Activated gamma-delta T cell treated with anti-CD3 and anti-CD28 coated beads, Interleukin-2, amount 50 U/mL, for 16 hours (primary cell): ENCODE measurements around the gene USP5.
"Not testable (repeated sequence)": the region's sequence is repeated elsewhere in the genome, so short reads cannot be mapped to it uniquely, and the experiment has no call there.

Experiments used
- DNase-seq: peaks from one replicate; pipeline ENCODE4 v3.0.0-alpha.2; 2020; ENCODE audit warnings: low read depth

The USP5 gene

DNA sequence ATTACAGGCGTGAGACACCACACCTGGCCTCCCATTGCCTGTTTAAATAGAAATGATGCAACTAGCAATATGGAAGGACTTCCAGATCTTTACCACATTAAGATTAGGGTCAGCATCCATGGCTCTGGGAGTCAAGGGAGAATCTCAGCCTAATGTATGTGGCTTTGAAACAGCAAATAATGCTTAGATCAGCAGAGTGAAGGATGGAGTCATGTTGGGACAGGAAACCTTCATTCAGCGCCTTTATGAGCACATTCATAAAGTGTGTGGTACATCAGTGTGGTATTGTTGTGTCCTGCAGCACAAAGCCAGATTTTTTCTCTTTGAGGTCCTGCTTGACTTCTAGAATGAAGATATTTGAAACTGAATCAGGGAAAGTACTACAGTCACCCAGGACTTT lies 36.4 kb downstream of the USP5 start:
- DNase-seq, result no peak

DNA sequence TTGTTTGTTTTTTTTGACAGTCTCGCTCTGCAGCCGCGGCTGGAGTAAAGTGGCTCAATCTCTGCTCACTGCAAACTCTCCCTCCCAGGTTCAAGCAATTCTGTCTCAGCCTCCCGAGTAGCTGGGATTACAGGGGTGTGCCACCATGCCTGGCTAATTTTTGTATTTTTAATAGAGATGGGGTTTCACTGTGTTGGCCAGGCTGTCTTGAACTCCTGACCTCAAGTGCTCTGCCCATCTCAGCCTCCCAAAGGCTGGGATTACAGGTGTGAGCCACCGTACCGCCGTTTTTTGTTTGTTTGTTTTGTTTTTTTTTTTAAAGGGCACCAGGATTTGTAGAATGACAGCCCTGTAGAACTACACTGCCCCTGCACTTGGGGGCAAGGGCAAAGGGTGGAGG lies 36.8 kb downstream of the USP5 start:
- not testable (repeated sequence) for DNase-seq

DNA sequence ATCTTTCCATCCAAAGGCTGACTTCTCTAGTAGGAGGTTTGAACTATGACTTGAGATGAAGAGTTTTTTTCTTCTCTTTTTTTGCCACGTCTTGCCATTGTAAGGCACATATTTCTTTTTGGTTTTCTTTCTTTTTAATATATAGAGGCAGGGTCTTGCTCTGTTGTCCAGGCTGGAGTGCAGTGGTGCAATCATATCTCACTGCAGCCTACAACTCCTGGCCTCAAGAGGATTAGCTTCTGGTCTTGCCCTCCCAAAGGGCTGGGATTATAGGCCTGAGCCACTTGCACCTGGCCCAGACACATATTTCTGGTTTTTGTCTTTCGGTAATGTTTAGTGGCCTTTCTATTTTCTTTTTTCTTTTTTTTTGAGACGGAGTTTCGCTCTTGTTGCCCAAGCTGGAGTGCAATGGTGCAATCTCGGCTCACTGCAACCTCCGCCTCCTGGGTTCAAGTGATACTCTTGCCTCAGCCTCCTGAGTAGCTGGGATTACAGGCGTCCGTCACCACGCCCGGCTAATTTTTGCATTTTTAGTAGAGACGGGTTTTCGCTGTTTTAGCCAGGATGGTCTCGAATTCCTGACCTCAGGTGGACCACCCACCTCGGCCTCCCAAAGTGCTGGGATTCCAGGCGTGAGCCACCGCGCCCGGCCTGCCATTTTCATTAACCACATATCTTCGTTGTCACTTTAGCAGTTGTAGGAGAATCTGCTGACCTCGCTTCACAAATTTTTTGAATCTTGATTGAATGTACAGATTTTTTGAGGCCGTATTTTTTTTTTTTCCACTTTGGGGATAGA lies 38.0 kb downstream of the USP5 start:
- not testable (repeated sequence) for DNase-seq

- peak; percentile 98 for DNase-seq
Measured at GRCh38 chr12:6890789-6891645, 39.1 kb downstream of the USP5 start.

DNA sequence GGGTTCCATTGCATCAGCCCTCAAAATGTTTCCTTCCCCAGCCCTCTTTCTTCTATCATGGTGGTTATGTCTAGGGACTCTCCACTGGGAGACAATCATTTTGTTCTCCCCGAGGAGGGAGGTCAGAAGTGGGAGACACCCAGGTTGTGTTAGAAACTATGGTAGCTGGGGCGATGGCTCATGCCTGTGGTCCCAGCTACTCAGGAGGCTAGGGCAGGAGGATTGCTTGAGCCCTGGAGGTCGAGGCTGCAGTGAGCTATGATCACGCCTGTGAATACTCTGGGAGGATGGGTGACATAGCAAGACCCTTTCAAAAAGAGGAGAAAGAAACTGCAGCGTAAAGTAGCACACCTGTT lies 39.7 kb downstream of the USP5 start:
- DNase-seq, result no peak

GRCh38 chr12:6892683-6893082 lies 40.7 kb downstream of the USP5 start:
- not testable (repeated sequence) for DNase-seq

DNA sequence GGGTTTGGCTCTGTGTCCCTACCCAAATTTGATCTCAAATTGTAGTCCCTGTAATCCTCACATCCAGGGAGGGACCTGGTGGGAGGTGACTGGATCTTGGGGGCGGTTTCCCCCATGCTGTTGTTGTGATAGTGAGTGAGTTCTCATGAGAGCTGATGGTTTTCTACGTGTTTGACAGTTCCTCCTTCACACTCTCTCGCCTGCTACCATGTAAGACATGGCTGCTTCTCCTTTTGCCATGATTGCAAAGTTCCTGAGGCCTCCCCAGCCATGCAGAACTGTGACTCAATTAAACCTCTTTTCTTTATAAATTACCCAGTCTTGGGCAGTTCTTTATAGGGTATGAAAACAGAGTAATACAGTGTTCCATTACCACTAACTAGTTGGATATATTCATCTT lies 42.4 kb downstream of the USP5 start:
- DNase-seq, result no peak

DNA sequence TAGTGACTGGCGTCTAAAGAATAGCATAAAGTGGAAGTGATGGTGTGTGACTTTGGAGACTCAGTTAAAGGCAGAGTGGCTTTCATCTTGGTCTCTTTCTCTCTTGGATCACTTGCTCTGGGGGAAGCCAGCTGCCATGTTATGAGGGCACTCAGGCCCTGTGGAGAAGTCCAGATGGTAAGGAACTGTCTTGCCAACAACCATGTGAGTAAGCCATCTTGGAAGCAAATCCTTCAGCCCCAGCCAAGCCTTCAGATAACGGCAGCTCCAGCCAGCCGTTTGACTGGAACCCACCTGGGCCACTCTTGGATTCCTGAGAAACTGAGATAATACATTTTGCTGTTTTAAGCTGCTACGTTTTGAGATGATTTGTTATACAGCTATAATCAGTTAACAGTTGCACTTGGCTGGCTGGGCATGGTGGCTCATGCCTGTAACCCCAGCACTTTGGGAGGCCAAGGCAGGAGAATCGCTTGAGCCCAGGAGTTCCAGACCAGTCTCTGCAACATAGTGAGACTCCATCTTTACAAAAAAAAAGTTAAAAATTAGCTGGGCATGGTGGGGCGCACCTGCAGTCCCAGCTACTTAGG lies 45.0 kb downstream of the USP5 start:
- no peak for DNase-seq

GRCh38 chr12:6899427-6899826 lies 47.5 kb downstream of the USP5 start:
- no peak for DNase-seq

DNA sequence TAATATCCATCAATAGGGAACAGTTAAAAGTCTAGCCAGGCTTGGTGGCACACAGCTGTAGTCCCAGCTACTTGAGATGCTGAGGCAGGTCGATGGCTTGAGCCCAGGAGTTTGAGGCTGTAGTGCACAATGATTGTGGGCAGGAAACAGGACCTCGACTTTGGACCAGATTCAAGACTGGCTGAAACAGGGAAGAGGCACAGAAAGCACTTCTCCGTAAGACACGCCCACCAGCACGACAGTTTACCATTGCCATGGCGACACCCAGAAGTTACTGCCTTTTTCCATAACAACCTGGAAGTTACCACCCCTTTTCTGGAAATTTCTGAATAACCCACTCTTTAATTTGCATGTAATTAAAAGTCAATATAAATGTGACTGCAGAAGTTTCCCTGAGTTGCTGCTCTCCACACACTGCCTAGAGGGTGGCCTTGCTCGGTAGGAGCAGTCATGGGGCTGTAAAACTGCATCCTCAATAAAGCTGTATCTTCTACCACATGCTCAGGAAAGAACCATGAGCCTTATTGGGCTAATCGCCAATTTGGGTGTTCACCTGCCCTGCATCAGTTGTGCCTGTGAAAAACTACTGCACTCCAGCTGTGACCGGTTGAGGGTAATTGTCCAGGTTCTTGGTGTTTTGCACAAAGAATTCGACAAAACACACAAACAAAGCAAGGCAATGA lies 48.0 kb downstream of the USP5 start:
- DNase-seq, result no peak

GRCh38 chr12:6902448-6902847 lies 50.5 kb downstream of the USP5 start:
- DNase-seq, result no peak

GRCh38 chr12:6903722-6904121 lies 51.8 kb downstream of the USP5 start:
- DNase-seq, result no peak

- DNase-seq, result peak; percentile 96
Measured at GRCh38 chr12:6904280-6905276, 52.6 kb downstream of the USP5 start, which contains the start of gene LRRC23. TSS of gene LRRC23 (plus strand) at chr12:6904822. CDS start at chr12:6905634, 812 bp downstream.

DNA sequence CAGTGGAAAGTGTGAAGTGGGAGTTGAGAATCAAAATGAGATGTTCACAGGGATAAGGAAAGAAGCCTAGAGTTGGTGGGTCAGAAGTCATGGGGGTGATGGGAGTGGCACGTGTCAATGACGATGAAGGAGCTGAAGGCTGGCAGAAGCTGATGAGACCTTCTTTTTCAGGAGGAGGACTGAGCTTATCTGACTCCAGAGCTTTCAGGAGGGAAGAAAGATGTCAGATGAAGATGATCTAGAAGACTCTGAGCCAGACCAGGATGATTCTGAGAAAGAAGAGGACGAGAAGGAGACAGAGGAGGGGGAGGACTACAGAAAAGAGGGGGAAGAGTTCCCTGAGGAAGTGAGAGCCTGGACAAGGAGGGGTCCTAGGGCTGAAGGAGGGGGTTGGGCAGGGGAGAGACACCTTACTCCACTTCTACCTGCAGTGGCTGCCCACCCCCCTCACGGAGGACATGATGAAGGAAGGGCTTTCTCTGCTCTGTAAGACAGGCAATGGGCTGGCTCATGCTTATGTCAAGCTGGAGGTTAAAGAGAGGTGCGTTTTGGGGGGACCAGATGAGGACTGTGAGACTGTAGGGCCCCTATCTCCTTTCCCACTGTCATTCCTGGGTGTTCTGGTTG lies 53.6 kb downstream of the USP5 start:
- no peak for DNase-seq

DNA sequence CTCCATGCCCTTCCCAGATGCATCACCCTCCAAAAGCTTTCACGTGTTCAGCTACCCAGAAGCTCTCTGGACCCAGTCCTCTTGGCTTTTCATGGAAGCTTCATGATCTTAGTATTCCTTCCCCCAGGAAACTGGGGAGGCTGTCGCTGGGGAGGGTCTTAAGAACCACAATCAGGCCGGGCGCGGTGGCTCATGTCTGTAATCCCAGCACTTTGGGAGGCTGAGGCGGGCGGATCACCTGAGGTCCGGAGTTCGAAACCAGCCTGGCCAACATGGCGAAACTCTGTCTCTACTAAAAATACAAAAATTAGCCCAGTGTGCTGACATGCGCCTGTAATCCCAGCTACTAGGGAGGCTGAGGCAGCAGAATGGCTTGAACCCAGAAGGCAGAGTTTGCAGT lies 56.2 kb downstream of the USP5 start:
- DNase-seq, result not testable (repeated sequence)

- no peak for DNase-seq
Measured at GRCh38 chr12:6909421-6910145, 57.6 kb downstream of the USP5 start.

DNA sequence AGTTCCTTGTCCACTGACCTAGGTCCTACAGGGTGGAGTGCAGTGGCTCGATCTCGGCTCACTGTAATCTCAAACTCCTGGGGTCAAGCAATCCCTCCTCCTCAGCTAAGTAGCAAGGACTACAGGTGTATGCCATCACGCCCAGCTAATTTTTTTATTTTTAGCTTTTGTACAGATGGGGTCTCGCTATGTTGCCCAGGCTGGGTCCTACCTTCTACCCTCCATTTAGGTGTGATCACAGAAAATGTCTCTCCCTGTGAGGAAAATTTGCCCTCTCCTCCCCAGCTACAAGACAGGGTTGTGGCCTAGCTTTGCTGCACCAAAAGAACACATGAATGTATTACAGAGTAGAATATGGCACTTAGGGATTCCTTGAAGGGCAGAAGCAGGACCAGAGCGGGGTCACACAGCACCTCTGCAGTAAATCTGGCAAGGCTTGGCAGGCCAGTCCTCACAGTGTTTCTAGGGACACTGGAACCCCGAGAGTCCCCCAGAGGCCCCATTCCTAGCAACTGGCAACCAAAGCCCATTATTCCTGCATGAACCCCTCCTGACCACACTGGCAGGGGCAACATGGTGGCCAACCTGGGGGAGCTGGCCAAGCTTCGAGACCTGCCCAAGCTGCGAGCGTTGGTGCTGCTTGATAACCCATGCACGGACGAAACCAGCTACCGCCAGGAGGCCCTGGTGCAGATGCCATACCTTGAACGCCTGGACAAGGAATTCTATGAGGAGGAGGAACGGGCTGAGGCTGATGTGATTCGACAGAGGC lies 60.4 kb downstream of the USP5 start:
- no peak for DNase-seq

- DNase-seq, result peak; percentile 69
Measured at GRCh38 chr12:6914246-6914946, 62.4 kb downstream of the USP5 start, which contains the start of gene ENO2. TSS of gene ENO2 (plus strand) at chr12:6914580. CDS start at chr12:6915833, 1,253 bp downstream.
